ENCODE results near the gene IFNA14.

Gene IFNA14

GRCh38 chr9:21239911-21240310, at the start of gene IFNA14:
Gene IFNA14 (minus strand): TSS chr9:21240005. CDS start chr9:21239935, 70 bp downstream.
- no peak within 1 kb of the TSS for H3K27ac Mint-ChIP-seq
- peaks cover 3% of the 10 kb centered on the region for H3K4me1 Mint-ChIP-seq
- no peak within 1 kb of the TSS for H3K4me3 Mint-ChIP-seq
- no peaks in the 10 kb centered on the region for H3K9me3 Mint-ChIP-seq
- ATAC-seq (ENCODE audit: low read depth) (no peak), DNase-seq (ENCODE audit: low spot score in 2 of 2) (no peak)
- H3K36me3 Mint-ChIP-seq: no peaks in the 10 kb centered on the region
- H3K27me3 Mint-ChIP-seq: peaks cover 14% of the 10 kb centered on the region

- H3K9me3 Mint-ChIP-seq: peaks cover 3% of the 10 kb centered on the region
- ATAC-seq (ENCODE audit: low read depth) (no peak), DNase-seq (ENCODE audit: low spot score in 2 of 2) (no peak)
- no peak overlapping the region for H3K27ac Mint-ChIP-seq
- H3K4me1 Mint-ChIP-seq: no peaks in the 10 kb centered on the region
- H3K36me3 Mint-ChIP-seq: no peaks in the 10 kb centered on the region
- H3K4me3 Mint-ChIP-seq: no peak overlapping the region
- peaks cover 12% of the 10 kb centered on the region for H3K27me3 Mint-ChIP-seq
Observed at GRCh38 chr9:21287280-21287679, 47.5 kb upstream of the IFNA14 start.

GRCh38 chr9:21286659-21287058, 46.9 kb upstream of the IFNA14 start:
- Mint-ChIP-seq H3K9me3 (peaks cover 3% of the 10 kb centered on the region), H3K4me1 (no peaks in the 10 kb centered on the region)

GRCh38 chr9:21286099-21286498, 46.3 kb upstream of the IFNA14 start:
- no peaks in the 10 kb centered on the region for H3K36me3 Mint-ChIP-seq
- H3K9me3 Mint-ChIP-seq: peaks cover 3% of the 10 kb centered on the region
- ATAC-seq (ENCODE audit: low read depth) (no peak), DNase-seq (ENCODE audit: low spot score in 2 of 2) (no peak)
- H3K27ac Mint-ChIP-seq: no peak overlapping the region
- H3K4me1 Mint-ChIP-seq: no peaks in the 10 kb centered on the region
- no peak overlapping the region for H3K4me3 Mint-ChIP-seq
- peaks cover 12% of the 10 kb centered on the region for H3K27me3 Mint-ChIP-seq

More at GRCh38 chr9:21286659-21287058, 46.9 kb upstream of the IFNA14 start:
- H3K27ac Mint-ChIP-seq: no peak overlapping the region
- H3K36me3 Mint-ChIP-seq: no peaks in the 10 kb centered on the region
- DNase-seq (ENCODE audit: low spot score in 2 of 2): no peak
- H3K4me3 Mint-ChIP-seq: no peak overlapping the region
- peaks cover 12% of the 10 kb centered on the region for H3K27me3 Mint-ChIP-seq
- no peak for ATAC-seq (ENCODE audit: low read depth)

- peaks cover under 1% of the 10 kb centered on the region for H3K9me3 Mint-ChIP-seq
Observed at GRCh38 chr9:21281275-21281674, 41.5 kb upstream of the IFNA14 start.

GRCh38 chr9:21268347-21268657, 28.5 kb upstream of the IFNA14 start:
- ATAC-seq (ENCODE audit: low read depth): peak; percentile 15
- no peak for DNase-seq (ENCODE audit: low spot score in 2 of 2)
- Mint-ChIP-seq H3K27ac (no peak overlapping the region), H3K36me3 (no peaks in the 10 kb centered on the region), H3K9me3 (peaks cover 3% of the 10 kb centered on the region), H3K27me3 (peaks cover 9% of the 10 kb centered on the region), H3K4me1 (peaks cover 5% of the 10 kb centered on the region), H3K4me3 (no peak overlapping the region)

More at GRCh38 chr9:21281275-21281674, 41.5 kb upstream of the IFNA14 start:
- ATAC-seq (ENCODE audit: low read depth) (no peak), DNase-seq (ENCODE audit: low spot score in 2 of 2) (no peak)
- Mint-ChIP-seq H3K27ac (no peak overlapping the region), H3K36me3 (no peaks in the 10 kb centered on the region), H3K4me3 (no peak overlapping the region), H3K27me3 (peaks cover 4% of the 10 kb centered on the region), H3K4me1 (no peaks in the 10 kb centered on the region)

GRCh38 chr9:21267485-21268346, 27.9 kb upstream of the IFNA14 start:
- peaks cover 9% of the 10 kb centered on the region for H3K27me3 Mint-ChIP-seq
- peaks cover 5% of the 10 kb centered on the region for H3K4me1 Mint-ChIP-seq
- H3K27ac Mint-ChIP-seq: no peak overlapping the region
- DNase-seq (ENCODE audit: low spot score in 2 of 2) (no peak), ATAC-seq (ENCODE audit: low read depth) (peak; percentile 59)
- peaks cover 3% of the 10 kb centered on the region for H3K9me3 Mint-ChIP-seq
- no peak overlapping the region for H3K4me3 Mint-ChIP-seq
- no peaks in the 10 kb centered on the region for H3K36me3 Mint-ChIP-seq

- peaks cover 5% of the 10 kb centered on the region for H3K4me1 Mint-ChIP-seq
- no peak for DNase-seq (ENCODE audit: low spot score in 2 of 2)
- no peak overlapping the region for H3K4me3 Mint-ChIP-seq
- peaks cover 3% of the 10 kb centered on the region for H3K9me3 Mint-ChIP-seq
- no peak for ATAC-seq (ENCODE audit: low read depth)
- H3K27ac Mint-ChIP-seq: no peak overlapping the region
- H3K27me3 Mint-ChIP-seq: peaks cover 9% of the 10 kb centered on the region
- H3K36me3 Mint-ChIP-seq: no peaks in the 10 kb centered on the region
Observed at GRCh38 chr9:21266733-21267484, 27.1 kb upstream of the IFNA14 start.

- Mint-ChIP-seq H3K36me3 (no peaks in the 10 kb centered on the region), H3K27me3 (peaks cover 3% of the 10 kb centered on the region), H3K27ac (no peak overlapping the region), H3K4me1 (peaks cover 5% of the 10 kb centered on the region), H3K4me3 (no peak overlapping the region), H3K9me3 (no peaks in the 10 kb centered on the region)
- DNase-seq (ENCODE audit: low spot score in 2 of 2) (no peak), ATAC-seq (ENCODE audit: low read depth) (no peak)
Observed at GRCh38 chr9:21265421-21266189, 25.8 kb upstream of the IFNA14 start.

GRCh38 chr9:21255538-21256212, 15.9 kb upstream of the IFNA14 start:
- ATAC-seq (ENCODE audit: low read depth) (no peak), DNase-seq (ENCODE audit: low spot score in 2 of 2) (no peak)
- no peaks in the 10 kb centered on the region for H3K36me3 Mint-ChIP-seq
- peaks cover 2% of the 10 kb centered on the region for H3K4me1 Mint-ChIP-seq
- H3K27ac Mint-ChIP-seq: no peak overlapping the region
- H3K4me3 Mint-ChIP-seq: no peak overlapping the region
- peaks cover 11% of the 10 kb centered on the region for H3K27me3 Mint-ChIP-seq
- no peaks in the 10 kb centered on the region for H3K9me3 Mint-ChIP-seq

GRCh38 chr9:21252721-21253547, 13.1 kb upstream of the IFNA14 start:
- peak; percentile 72 for ATAC-seq (ENCODE audit: low read depth)
- H3K27me3 Mint-ChIP-seq: peaks cover 13% of the 10 kb centered on the region
- DNase-seq (ENCODE audit: low spot score in 2 of 2): no peak

GRCh38 chr9:21251638-21252037, 11.8 kb upstream of the IFNA14 start:
- peaks cover 2% of the 10 kb centered on the region for H3K4me1 Mint-ChIP-seq
- peaks cover 13% of the 10 kb centered on the region for H3K27me3 Mint-ChIP-seq
- no peaks in the 10 kb centered on the region for H3K36me3 Mint-ChIP-seq
- ATAC-seq (ENCODE audit: low read depth) (no peak), DNase-seq (ENCODE audit: low spot score in 2 of 2) (no peak)
- no peaks in the 10 kb centered on the region for H3K9me3 Mint-ChIP-seq
- no peak overlapping the region for H3K4me3 Mint-ChIP-seq
- no peak overlapping the region for H3K27ac Mint-ChIP-seq

More at GRCh38 chr9:21252721-21253547, 13.1 kb upstream of the IFNA14 start:
- no peaks in the 10 kb centered on the region for H3K9me3 Mint-ChIP-seq
- no peak overlapping the region for H3K27ac Mint-ChIP-seq
- no peak overlapping the region for H3K4me3 Mint-ChIP-seq
- peaks cover 2% of the 10 kb centered on the region for H3K4me1 Mint-ChIP-seq
- H3K36me3 Mint-ChIP-seq: no peaks in the 10 kb centered on the region

- DNase-seq (ENCODE audit: low spot score in 2 of 2) (no peak), ATAC-seq (ENCODE audit: low read depth) (no peak)
- Mint-ChIP-seq H3K27ac (no peak overlapping the region), H3K36me3 (no peaks in the 10 kb centered on the region), H3K4me1 (peaks cover 2% of the 10 kb centered on the region), H3K27me3 (peaks cover 9% of the 10 kb centered on the region), H3K4me3 (no peak overlapping the region), H3K9me3 (no peaks in the 10 kb centered on the region)
Observed at GRCh38 chr9:21251190-21251589, 11.4 kb upstream of the IFNA14 start.
